SJSA1 (cell line): Measurements from ENCODE around the gene REXO4. TPM values are rescaled to one million over a fixed set of nuclear protein-coding genes. Genes with fewer than 3 reads are reported as not detected.

ENCODE experiments used
- DNase-seq, 2 experiments: peaks; one replicate each; pipeline ENCODE4 v3.0.0-alpha.2; 2015 to 2020; ENCODE audit warnings: low spot score in 2 of 2, low read depth in 1 of 2
- H3K27ac ChIP-seq: fragments of 250-450 bp; sonication (Bioruptor Pico); 2 replicates; pipeline ENCODE4 v1.5.1; 2020; ENCODE audit warnings: mild to moderate bottlenecking, moderate library complexity
- H3K27me3 ChIP-seq: fragments of 250-450 bp; sonication (Bioruptor Pico); replicated peaks from 2 replicates; pipeline ENCODE4 v1.5.1; 2020; ENCODE audit warnings: mild to moderate bottlenecking, moderate library complexity
- H3K36me3 ChIP-seq: fragments of 250-450 bp; sonication (Bioruptor Pico); 2 replicates; pipeline ENCODE4 v1.5.1; 2020; ENCODE audit warnings: mild to moderate bottlenecking
- H3K4me1 ChIP-seq: fragments of 250-450 bp; sonication (Bioruptor Pico); replicated peaks from 2 replicates; pipeline ENCODE4 v1.6.1; 2021; ENCODE audit warnings: mild to moderate bottlenecking
- H3K4me3 ChIP-seq: fragments of 250-450 bp; sonication (Bioruptor Pico); 2 replicates; pipeline ENCODE4 v1.5.1; 2020; ENCODE audit warnings: mild to moderate bottlenecking
- H3K9me3 ChIP-seq: fragments of 250-450 bp; sonication (Bioruptor Pico); replicated peaks from 2 replicates; pipeline ENCODE4 v1.5.1; 2020; ENCODE audit warnings: mild to moderate bottlenecking
- total RNA-seq: library from RNA; depleted of rRNA; stranded (reverse); fragments of >200 nt; shearing (Covaris generic); gene quantifications from 2 replicates; pipeline ENCODE4 v1.2.3, GENCODE V29; 2014; rRNA removed

Gene REXO4
- total RNA-seq, result 15.6 and 21.6 TPM in 2 replicates

GRCh38 chr9:133417541-133418461 is at the start of gene REXO4:
TSS of gene REXO4 (minus strand) at chr9:133418010. CDS start at chr9:133417844, 166 bp downstream.
- Histone ChIP-seq H3K36me3 (peaks cover 38% of the 10 kb centered on the region), H3K4me1 (peaks cover 8% of the 10 kb centered on the region), H3K4me3 (peak within 1 kb of the TSS; percentile 69), H3K9me3 (no peaks in the 10 kb centered on the region), H3K27ac (peak within 1 kb of the TSS; percentile 64), H3K27me3 (no peaks in the 10 kb centered on the region)
- DNase-seq, result peak; percentile 86 to 88

GRCh38 chr9:133467101-133467500 is 49.3 kb upstream of the REXO4 start:
- no peak overlapping the region for H3K4me3 ChIP-seq
- H3K9me3 ChIP-seq, result no peaks in the 10 kb centered on the region
- H3K36me3 ChIP-seq, result peaks cover 6% of the 10 kb centered on the region
- H3K4me1 ChIP-seq, result no peaks in the 10 kb centered on the region
- no peak overlapping the region for H3K27ac ChIP-seq
- DNase-seq, result no peak
- H3K27me3 ChIP-seq, result no peaks in the 10 kb centered on the region

GRCh38 chr9:133465984-133466383 is 48.2 kb upstream of the REXO4 start:
- Histone ChIP-seq H3K27ac (no peak overlapping the region), H3K27me3 (no peaks in the 10 kb centered on the region), H3K4me1 (no peaks in the 10 kb centered on the region), H3K4me3 (no peak overlapping the region), H3K36me3 (no peaks in the 10 kb centered on the region), H3K9me3 (no peaks in the 10 kb centered on the region)
- DNase-seq, result no peak

GRCh38 chr9:133464638-133465037 is 46.8 kb upstream of the REXO4 start:
- Histone ChIP-seq H3K4me3 (no peak overlapping the region), H3K36me3 (no peaks in the 10 kb centered on the region), H3K27ac (no peak overlapping the region), H3K9me3 (no peaks in the 10 kb centered on the region), H3K27me3 (no peaks in the 10 kb centered on the region), H3K4me1 (no peaks in the 10 kb centered on the region)
- DNase-seq, result no peak

- no peak for DNase-seq
- no peaks in the 10 kb centered on the region for H3K9me3 ChIP-seq
Measured at GRCh38 chr9:133463864-133464615, 46.2 kb upstream of the REXO4 start.

GRCh38 chr9:133463234-133463863 is 45.5 kb upstream of the REXO4 start:
- H3K9me3 ChIP-seq, result no peaks in the 10 kb centered on the region
- no peak overlapping the region for H3K27ac ChIP-seq
- DNase-seq, result no peak
- no peak overlapping the region for H3K4me3 ChIP-seq
- H3K36me3 ChIP-seq, result no peaks in the 10 kb centered on the region
- H3K4me1 ChIP-seq, result peaks cover 6% of the 10 kb centered on the region
- H3K27me3 ChIP-seq, result no peaks in the 10 kb centered on the region

More at GRCh38 chr9:133463864-133464615, 46.2 kb upstream of the REXO4 start:
- Histone ChIP-seq H3K4me3 (no peak overlapping the region), H3K4me1 (peaks cover 4% of the 10 kb centered on the region), H3K36me3 (no peaks in the 10 kb centered on the region), H3K27me3 (no peaks in the 10 kb centered on the region), H3K27ac (no peak overlapping the region)

- H3K36me3 ChIP-seq, result no peaks in the 10 kb centered on the region
- H3K4me3 ChIP-seq, result no peak overlapping the region
- H3K27me3 ChIP-seq, result no peaks in the 10 kb centered on the region
- H3K9me3 ChIP-seq, result no peaks in the 10 kb centered on the region
- peaks cover 6% of the 10 kb centered on the region for H3K4me1 ChIP-seq
- no peak for DNase-seq
- H3K27ac ChIP-seq, result no peak overlapping the region
Measured at GRCh38 chr9:133461975-133462374, 44.2 kb upstream of the REXO4 start.

GRCh38 chr9:133460405-133461175 is 42.8 kb upstream of the REXO4 start:
- Histone ChIP-seq H3K4me1 (peaks cover 6% of the 10 kb centered on the region), H3K9me3 (no peaks in the 10 kb centered on the region), H3K27ac (peak overlapping the region; percentile 20; the same call in 1 of the 2 replicates), H3K27me3 (no peaks in the 10 kb centered on the region), H3K36me3 (no peaks in the 10 kb centered on the region), H3K4me3 (peak overlapping the region; percentile 68)
- no peak for DNase-seq

- no peaks in the 10 kb centered on the region for H3K9me3 ChIP-seq
- H3K4me3 ChIP-seq, result peak within 1 kb of the TSS; percentile 68
- DNase-seq, result peak; percentile 91 to 95
- H3K36me3 ChIP-seq, result no peaks in the 10 kb centered on the region
- peak within 1 kb of the TSS; percentile 20 for H3K27ac ChIP-seq
- H3K27me3 ChIP-seq, result no peaks in the 10 kb centered on the region
- H3K4me1 ChIP-seq, result peaks cover 6% of the 10 kb centered on the region
Measured at GRCh38 chr9:133459476-133460404, 41.9 kb upstream of the REXO4 start, which contains the start of gene CACFD1. TSS of gene CACFD1 (plus strand) at chr9:133459978. CDS start at chr9:133460067, 89 bp downstream.

- H3K4me3 ChIP-seq, result peak overlapping the region; percentile 68
- DNase-seq, result no peak
Measured at GRCh38 chr9:133458643-133459312, 41.0 kb upstream of the REXO4 start.

GRCh38 chr9:133457748-133458147 is 39.9 kb upstream of the REXO4 start:
- H3K9me3 ChIP-seq, result no peaks in the 10 kb centered on the region
- H3K4me3 ChIP-seq, result no peak overlapping the region
- DNase-seq, result no peak
- no peaks in the 10 kb centered on the region for H3K27me3 ChIP-seq
- H3K27ac ChIP-seq, result no peak overlapping the region
- H3K4me1 ChIP-seq, result peaks cover 6% of the 10 kb centered on the region
- H3K36me3 ChIP-seq, result no peaks in the 10 kb centered on the region

More at GRCh38 chr9:133458643-133459312, 41.0 kb upstream of the REXO4 start:
- Histone ChIP-seq H3K9me3 (no peaks in the 10 kb centered on the region), H3K4me1 (peaks cover 6% of the 10 kb centered on the region), H3K27ac (no peak overlapping the region), H3K36me3 (no peaks in the 10 kb centered on the region), H3K27me3 (no peaks in the 10 kb centered on the region)

GRCh38 chr9:133457233-133457632 is 39.4 kb upstream of the REXO4 start:
- peak in 1 of 2 experiments; percentile 43 for DNase-seq
- Histone ChIP-seq H3K4me3 (no peak overlapping the region), H3K4me1 (peaks cover 6% of the 10 kb centered on the region), H3K36me3 (no peaks in the 10 kb centered on the region), H3K27me3 (no peaks in the 10 kb centered on the region), H3K9me3 (no peaks in the 10 kb centered on the region), H3K27ac (no peak overlapping the region)
